Endothelial cell of umbilical vein (primary cell): Measurements from ENCODE around the gene RPS19BP1. TPM values are rescaled to one million over a fixed set of nuclear protein-coding genes. Genes with fewer than 3 reads are reported as not detected.

ENCODE experiments used
- BruUV-seq: library from RNA; stranded (reverse); fragments of 400-500 nt; replicated peaks from 2 replicates; lab custom pipeline; 2021; lab: Mats Ljungman, UMichigan
- CTCF ChIA-PET: fragments of 300-600, 350-600 bp; sonication (Branson Sonifier 250); formaldehyde crosslinking; loops from one replicate; lab custom pipeline; 2021; ENCODE audit warnings: antibody characterized with exemption, inconsistent platforms; lab: Charles Lee
- POLR2A ChIA-PET: fragments of 300-600, 350-600 bp; sonication (Branson Sonifier 250); formaldehyde crosslinking; loops from one replicate; lab custom pipeline; 2021; ENCODE audit warnings: antibody characterized with exemption, inconsistent platforms; lab: Charles Lee
- DNase-seq: peaks from one replicate; pipeline ENCODE4 v3.0.0-alpha.2; 2011; ENCODE audit warnings: low read depth, low spot score
- FAIRE-seq: peaks from 2 replicates; lab custom pipeline; 2011; peaks lifted over from hg19 to GRCh38; lab: Jason Lieb, UNC
- H2AFZ ChIP-seq: 2 replicates; pipeline ENCODE4 v1.6.0; 2012; ENCODE audit warnings: low read depth, low read length, control low read depth, inconsistent platforms
- H3K27ac ChIP-seq: 2 replicates; pipeline ENCODE4 v1.5.1; 2011; ENCODE audit warnings: low read depth, mild to moderate bottlenecking, control low read depth, low read length, moderate library complexity; ENCODE audit not compliant: insufficient read depth
- H3K27me3 ChIP-seq, 2 experiments: 2 replicates each; pipeline versions ENCODE4 v1.6.0 to v1.6.1; 2011; ENCODE audit warnings: low read length in 2 of 2, mixed read lengths in 1 of 2; ENCODE audit not compliant: control insufficient read depth in 2 of 2, insufficient read depth in 2 of 2
- H3K36me3 ChIP-seq, 2 experiments: 2 replicates in 1 of 2; 3 replicates in 1 of 2; pipeline ENCODE4 v1.5.1; 2011; ENCODE audit warnings: low read length in 2 of 2, mild to moderate bottlenecking in 1 of 2, moderate library complexity in 1 of 2; ENCODE audit not compliant: control insufficient read depth in 2 of 2, insufficient read depth in 2 of 2; ENCODE audit errors: extremely low read depth in 1 of 2
- H3K4me1 ChIP-seq: 3 replicates; pipeline ENCODE4 v1.5.1; 2011; ENCODE audit warnings: mild to moderate bottlenecking, low read length; ENCODE audit not compliant: control insufficient read depth, insufficient read depth; ENCODE audit errors: extremely low read depth
- H3K4me2 ChIP-seq: 2 replicates; pipeline ENCODE4 v1.6.1; 2011; ENCODE audit warnings: low read length, control low read depth, mixed read lengths; ENCODE audit not compliant: insufficient read depth
- H3K4me3 ChIP-seq, 3 experiments: fragments of 200-600 bp in 1 of 3; sonication (generic), shearing (Covaris generic) in 1 of 3; replicated peaks in 1 of 3; 2 replicates each; pipeline ENCODE4 v1.5.1; 2011 to 2016; ENCODE audit warnings: control low read depth in 3 of 3, low read length in 3 of 3, mild to moderate bottlenecking in 2 of 3, inconsistent platforms in 1 of 3, low read depth in 1 of 3, moderate library complexity in 1 of 3; ENCODE audit not compliant: insufficient read depth in 1 of 3
- H3K79me2 ChIP-seq: 2 replicates; pipeline ENCODE4 v1.6.0; 2012; ENCODE audit warnings: low read length, inconsistent platforms; ENCODE audit not compliant: control insufficient read depth, insufficient read depth
- H3K9ac ChIP-seq: replicated peaks from 2 replicates; pipeline ENCODE3; 2011; ENCODE audit warnings: low read length, control low read depth; ENCODE audit not compliant: insufficient read depth; ENCODE audit errors: extremely low read depth
- H3K9me1 ChIP-seq: replicated peaks from 3 replicates; pipeline ENCODE4 v1.6.0; 2011; ENCODE audit warnings: mild to moderate bottlenecking, low read length; ENCODE audit not compliant: control insufficient read depth, insufficient read depth; ENCODE audit errors: extremely low read depth
- H3K9me3 ChIP-seq: replicated peaks from 2 replicates; pipeline ENCODE4 v1.5.1; 2012; ENCODE audit warnings: low read length, inconsistent platforms; ENCODE audit not compliant: control insufficient read depth, insufficient read depth
- H4K20me1 ChIP-seq: replicated peaks from 2 replicates; pipeline ENCODE3; 2011; ENCODE audit warnings: mild to moderate bottlenecking, low read length; ENCODE audit not compliant: control insufficient read depth, insufficient read depth; ENCODE audit errors: extremely low read depth
- FOS ChIP-seq: IDR thresholded peaks from 2 replicates; pipeline ENCODE4 v1.6.1; 2011; ENCODE audit warnings: mild to moderate bottlenecking, low read length, moderate library complexity, borderline replicate concordance; ENCODE audit not compliant: insufficient read depth
- GATA2 ChIP-seq: IDR thresholded peaks from 2 replicates; pipeline ENCODE4 v1.7.0; 2011; ENCODE audit warnings: low read depth, mild to moderate bottlenecking, moderate library complexity, mixed read lengths, low read length; ENCODE audit not compliant: insufficient read length, insufficient read depth
- MYC ChIP-seq: IDR thresholded peaks from one replicate; pipeline ENCODE4 v1.6.1; 2011; ENCODE audit warnings: mild to moderate bottlenecking, low read depth, low read length
- POLR2A ChIP-seq: IDR thresholded peaks from 2 replicates; pipeline ENCODE4 v1.6.1; 2012; ENCODE audit warnings: low read depth, mild to moderate bottlenecking, control low read depth, low read length
- POLR2AphosphoS5 ChIP-seq: IDR thresholded peaks from 2 replicates; pipeline ENCODE4 v1.6.1; 2012; ENCODE audit warnings: low read depth, mild to moderate bottlenecking, control low read depth, low read length, moderate library complexity; ENCODE audit not compliant: insufficient read depth
- dilution Hi-C: fragments of 300-500 bp; cut with MboI; formaldehyde crosslinking; loops from one replicate; pipeline ENCODE4 v1.15.0; 2019; ENCODE audit warnings: low sequenced_read_pairs; ENCODE audit not compliant: extremely low pct_ligation_motif_present
- intact Hi-C: fragments of 100-400 bp; cut with micrococcal nuclease; formaldehyde crosslinking; loops from one replicate; pipeline ENCODE4 v1.10.0; 2022
- polyA plus RNA-seq, 4 experiments: library from polyadenylated mRNA; depleted of rRNA in 3 of 4; stranded (reverse) in 3 of 4; unstranded in 1 of 4; fragments of >200 nt; gene quantifications; 2 replicates each; pipeline versions ENCODE4 v1.2.1 to v1.2.3, GENCODE V29; 2011 to 2012; ENCODE audit warnings: missing spikeins in 1 of 4
- total RNA-seq: library from RNA; stranded (reverse); gene quantifications from 2 replicates; pipeline ENCODE4 v1.2.3, GENCODE V29; 2021
- TF ChIP-seq, protein P1 (sequence below), 2 donors: IDR thresholded peaks; 1 replicate in 1 of 2; 2 replicates in 1 of 2; pipeline ENCODE4 v1.5.1; 2011; ENCODE audit warnings: low read length in 2 of 2, mild to moderate bottlenecking in 2 of 2, moderate library complexity in 2 of 2, control low read depth in 1 of 2, inconsistent platforms in 1 of 2, low read depth in 1 of 2; ENCODE audit not compliant: insufficient read depth in 1 of 2; ENCODE audit errors: extremely low read depth in 1 of 2

RPS19BP1 gene
- total and polyA plus RNA-seq, 2 donors (not counting 3 experiments of a cell fraction or from before 2014, with no cell fraction given): 66.6 to 84.3 TPM

DNA sequence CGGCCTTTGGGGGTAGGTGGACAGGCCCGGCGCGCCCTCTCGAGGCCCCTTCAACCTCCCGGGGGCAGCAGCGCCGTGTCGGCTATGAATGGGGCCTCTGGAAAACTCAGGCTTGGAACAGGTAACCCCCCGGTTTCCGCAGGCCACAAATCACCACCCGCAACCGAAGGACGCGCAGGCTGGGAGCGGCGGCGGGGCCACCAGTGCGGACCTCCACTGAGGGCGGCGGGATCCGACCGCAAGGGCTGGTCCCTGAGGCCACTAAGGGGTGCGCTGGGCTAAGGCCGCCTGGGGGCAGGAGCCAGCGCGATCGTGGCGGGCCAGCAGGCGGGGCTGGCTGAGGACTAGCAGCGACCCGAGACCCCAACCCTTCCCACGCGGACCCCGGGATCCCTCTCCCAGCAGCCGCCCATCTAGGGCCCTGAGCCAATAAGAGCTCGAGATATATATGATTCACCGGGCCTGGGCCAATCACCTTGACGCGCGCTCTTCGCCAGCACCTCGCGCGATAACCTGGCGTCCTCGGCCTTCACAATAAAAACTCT lies 12.8 kb downstream of the RPS19BP1 start:
- peak overlapping the region; percentile 93 for H3K27ac ChIP-seq
- H3K27me3 ChIP-seq: no peaks in the 10 kb centered on the region
- peaks cover 46% of the 10 kb centered on the region for H3K79me2 ChIP-seq
- BruUV-seq: TSS peak; percentile 78
- no peaks in the 10 kb centered on the region for H4K20me1 ChIP-seq
- peaks cover 8 to 30% of the 10 kb centered on the region in 2 experiments for H3K36me3 ChIP-seq
- peak; percentile 97 for FAIRE-seq
- TF ChIP-seq FOS: peak; percentile 47
- peak; percentile 55 for TF ChIP-seq POLR2A
- TF ChIP-seq MYC: no peak
- no peak for TF ChIP-seq GATA2
- TF ChIP-seq POLR2AphosphoS5: peak; percentile 75
- no peaks in the 10 kb centered on the region for H3K9me3 ChIP-seq
- dilution Hi-C loops: no loop called here
- no peaks in the 10 kb centered on the region for H3K9me1 ChIP-seq
- peak overlapping the region; percentile 20 for H2AFZ ChIP-seq
- peak overlapping the region; percentile 97 for H3K9ac ChIP-seq
- intact Hi-C loops: loop anchor here (1.0 to 10.0 kb wide), 6 partner anchors 10 to 345 kb away; partner anchors contain the start of genes MIEF1, RPL3 and TAB1
- peaks cover 15% of the 10 kb centered on the region for H3K4me1 ChIP-seq
- ChIA-PET CTCF (interaction anchor here (0.6 to 1.4 kb wide), 6 partner anchors 9 to 505 kb away, joined by 3 to 41 read pairs (median 7); partner anchors contain the start of gene MIEF1), POLR2A (interaction anchor here (0.6 to 1.0 kb wide), 10 partner anchors 9 to 886 kb away, joined by 3 to 13 read pairs (median 4); partner anchors contain the start of genes MIEF1 and TAB1)
- peak; percentile 98 for DNase-seq
- peak overlapping the region; percentile 59 to 96 (median 92) for H3K4me3 ChIP-seq
- peak overlapping the region; percentile 74 for H3K4me2 ChIP-seq

DNA sequence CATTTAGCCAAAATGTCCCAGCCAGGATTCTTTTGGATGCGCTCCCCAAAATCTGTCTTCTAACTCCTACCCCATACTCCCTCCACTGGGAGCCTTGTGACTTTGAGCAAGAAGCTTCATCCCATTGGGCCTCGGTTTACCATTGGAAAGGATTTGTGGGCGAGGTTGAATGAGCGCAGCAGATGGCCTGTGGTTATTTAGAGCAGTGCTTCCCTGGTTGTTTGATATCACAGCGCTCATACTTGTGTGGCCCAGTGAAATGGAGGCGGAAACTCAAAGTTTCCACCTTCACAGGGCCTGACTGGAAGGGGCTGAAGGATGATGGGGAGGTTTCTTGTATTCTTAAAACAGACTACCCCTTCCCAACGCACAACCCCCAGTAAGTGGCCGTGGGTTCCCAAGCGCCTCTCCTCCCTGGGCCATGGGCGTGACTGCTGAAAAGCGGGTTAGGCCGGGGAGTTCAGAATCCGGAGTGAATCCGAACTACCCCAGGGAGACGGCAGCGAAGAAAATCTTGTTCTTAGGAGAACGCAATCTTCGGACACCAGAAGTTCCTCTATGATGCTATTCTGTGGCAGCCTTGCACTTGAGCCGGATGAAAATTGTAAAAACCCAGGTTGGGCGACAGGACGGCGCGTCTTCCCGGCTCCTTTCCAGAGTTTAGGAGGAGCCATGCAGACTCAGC lies 13.4 kb downstream of the RPS19BP1 start:
- no TSS peak for BruUV-seq
- POLR2A ChIA-PET: interaction anchor here (0.8 to 1.0 kb wide), 7 partner anchors 10 to 119 kb away, joined by 3 to 13 read pairs (median 5); partner anchors contain the start of genes MIEF1 and TAB1
- CTCF ChIA-PET: interaction anchor here (1.0 to 5.6 kb wide), 7 partner anchors 10 to 82 kb away, joined by 3 to 58 read pairs (median 11); partner anchors contain the start of gene MIEF1
- TF ChIP-seq, protein P1, sequence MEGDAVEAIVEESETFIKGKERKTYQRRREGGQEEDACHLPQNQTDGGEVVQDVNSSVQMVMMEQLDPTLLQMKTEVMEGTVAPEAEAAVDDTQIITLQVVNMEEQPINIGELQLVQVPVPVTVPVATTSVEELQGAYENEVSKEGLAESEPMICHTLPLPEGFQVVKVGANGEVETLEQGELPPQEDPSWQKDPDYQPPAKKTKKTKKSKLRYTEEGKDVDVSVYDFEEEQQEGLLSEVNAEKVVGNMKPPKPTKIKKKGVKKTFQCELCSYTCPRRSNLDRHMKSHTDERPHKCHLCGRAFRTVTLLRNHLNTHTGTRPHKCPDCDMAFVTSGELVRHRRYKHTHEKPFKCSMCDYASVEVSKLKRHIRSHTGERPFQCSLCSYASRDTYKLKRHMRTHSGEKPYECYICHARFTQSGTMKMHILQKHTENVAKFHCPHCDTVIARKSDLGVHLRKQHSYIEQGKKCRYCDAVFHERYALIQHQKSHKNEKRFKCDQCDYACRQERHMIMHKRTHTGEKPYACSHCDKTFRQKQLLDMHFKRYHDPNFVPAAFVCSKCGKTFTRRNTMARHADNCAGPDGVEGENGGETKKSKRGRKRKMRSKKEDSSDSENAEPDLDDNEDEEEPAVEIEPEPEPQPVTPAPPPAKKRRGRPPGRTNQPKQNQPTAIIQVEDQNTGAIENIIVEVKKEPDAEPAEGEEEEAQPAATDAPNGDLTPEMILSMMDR (IDR thresholded peaks at IDR 0.05; ENCODE audit: extremely low read depth in 1 of 2, insufficient read depth in 1 of 2, low read depth in 1 of 2, low read length in 2 of 2): no peak
- dilution Hi-C loops: no loop called here
- H3K36me3 ChIP-seq: peaks cover 11 to 28% of the 10 kb centered on the region in 2 experiments
- FAIRE-seq (peak; percentile 26), DNase-seq (no peak)
- H3K9me3 ChIP-seq: no peaks in the 10 kb centered on the region
- peaks cover 45% of the 10 kb centered on the region for H3K79me2 ChIP-seq
- peak overlapping the region; percentile 59 to 96 (median 92) for H3K4me3 ChIP-seq
- peaks cover 15% of the 10 kb centered on the region for H3K4me1 ChIP-seq
- peak overlapping the region; percentile 14 for H2AFZ ChIP-seq
- H3K9ac ChIP-seq: peak overlapping the region; percentile 97
- peak overlapping the region; percentile 74 for H3K4me2 ChIP-seq
- intact Hi-C loops: loop anchor here (5.0 kb wide), 1 partner anchor 122 kb away; the partner anchor contains the start of gene TAB1
- no peaks in the 10 kb centered on the region for H3K9me1 ChIP-seq
- peak overlapping the region; percentile 93 for H3K27ac ChIP-seq
- H3K27me3 ChIP-seq: no peaks in the 10 kb centered on the region
- no peaks in the 10 kb centered on the region for H4K20me1 ChIP-seq
